ENCODE data around the gene CD4. TPM values are rescaled to one million over a fixed set of nuclear protein-coding genes. Genes with fewer than 3 reads are reported as not detected.
"Not testable (repeated sequence)": the region's sequence is repeated elsewhere in the genome, so short reads cannot be mapped to it uniquely, and the experiment has no call there.

Gene CD4
- total RNA-seq, 2 experiments from 2014 or later, result 155 to 161 TPM

DNA sequence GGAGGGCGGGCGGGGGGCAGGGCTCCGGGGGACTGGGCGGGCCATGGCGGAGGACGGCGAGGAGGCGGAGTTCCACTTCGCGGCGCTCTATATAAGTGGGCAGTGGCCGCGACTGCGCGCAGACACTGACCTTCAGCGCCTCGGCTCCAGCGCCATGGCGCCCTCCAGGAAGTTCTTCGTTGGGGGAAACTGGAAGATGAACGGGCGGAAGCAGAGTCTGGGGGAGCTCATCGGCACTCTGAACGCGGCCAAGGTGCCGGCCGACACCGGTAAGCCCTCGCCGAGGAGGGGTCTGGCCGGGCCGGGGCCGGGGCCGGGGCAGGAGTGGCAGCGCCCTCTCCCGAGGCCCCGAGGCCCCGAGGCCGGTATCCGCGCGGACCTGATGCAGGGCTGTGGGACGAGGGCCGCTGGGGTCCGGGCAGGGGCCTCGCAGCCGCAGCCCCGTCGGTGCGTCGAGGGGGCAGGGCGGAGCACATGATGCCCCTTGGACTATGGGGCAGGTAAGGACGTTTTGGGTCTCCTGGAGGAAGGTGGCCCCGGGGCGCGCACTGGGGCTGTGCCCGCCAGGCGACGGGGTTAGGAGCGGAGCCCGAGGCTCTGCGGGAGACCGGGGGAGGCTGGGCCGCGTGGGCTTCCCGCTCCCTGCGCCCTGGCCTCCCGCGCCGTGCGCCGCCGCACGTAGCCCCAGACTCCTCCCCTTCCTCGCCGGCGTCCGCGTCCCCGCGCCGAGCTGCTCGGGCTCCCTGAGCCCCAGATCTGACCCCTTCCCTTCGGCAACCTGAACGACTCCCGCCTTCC is 78.3 kb downstream of the CD4 start, which contains the start of gene TPI1:
Gene TPI1, plus strand, starts transcription at position 119 of the 798 bp plus-strand sequence. Its CDS starts 36 bp downstream, at position 155.
- Mint-ChIP-seq H3K27ac (peak within 1 kb of the TSS; percentile 94), H3K9me3 (no peaks in the 10 kb centered on the region), H3K27me3 (ENCODE audit: low read depth) (no peaks in the 10 kb centered on the region), H3K4me3 (peak within 1 kb of the TSS; percentile 98), H3K4me1 (ENCODE audit: low read depth) (peaks cover 52% of the 10 kb centered on the region), H3K36me3 (ENCODE audit: low read depth) (peaks cover 51% of the 10 kb centered on the region)
- intact Hi-C loops (cut with micrococcal nuclease), result loop anchor here (1.0 to 2.0 kb wide), 3 partner anchors 57 to 225 kb away; partner anchors contain the start of genes C1R and MLF2
- CTCF ChIA-PET, result interaction anchor here (0.9 to 3.4 kb wide), 4 partner anchors 15 to 76 kb away, joined by 3 to 18 read pairs (median 5); partner anchors contain the start of genes CDCA3 and USP5
- peak; percentile 79 for DNase-seq

DNA sequence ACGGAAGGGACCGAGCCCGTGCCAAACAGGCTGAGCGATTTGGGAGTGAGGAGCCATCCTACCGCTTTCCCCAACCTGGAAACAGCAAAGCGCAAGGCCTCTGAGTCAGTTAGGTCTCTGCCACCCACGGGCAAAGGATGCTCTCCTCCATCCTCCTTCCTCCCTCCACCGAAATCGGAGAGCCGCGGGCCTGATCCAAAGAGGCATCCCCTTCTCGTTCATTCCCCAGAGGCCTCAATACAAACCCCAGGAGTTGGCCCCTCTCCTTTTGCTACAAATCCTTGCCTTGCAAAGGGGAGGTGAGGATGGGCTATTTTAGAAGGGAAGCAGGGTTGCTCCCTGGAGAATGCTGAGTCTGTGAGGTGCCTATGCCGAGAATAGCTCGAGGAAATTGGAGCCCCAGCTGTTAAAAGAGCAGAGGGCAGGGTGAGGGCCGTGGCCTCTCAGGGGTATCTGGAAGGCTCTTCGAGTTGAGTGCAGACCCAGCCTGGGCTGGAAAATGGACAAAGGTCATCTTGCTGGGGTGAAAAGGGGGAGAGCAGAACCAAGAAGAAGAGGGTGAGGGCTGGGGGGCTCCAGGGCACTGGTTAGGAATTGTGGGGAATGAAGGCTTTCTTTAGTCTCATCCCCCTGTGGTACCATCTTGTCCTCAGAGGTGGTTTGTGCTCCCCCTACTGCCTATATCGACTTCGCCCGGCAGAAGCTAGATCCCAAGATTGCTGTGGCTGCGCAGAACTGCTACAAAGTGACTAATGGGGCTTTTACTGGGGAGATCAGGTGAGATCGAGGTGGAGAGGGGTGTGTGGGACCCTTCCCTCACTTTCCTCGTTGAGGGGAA is 79.1 kb downstream of the CD4 start:
- Mint-ChIP-seq H3K4me1 (ENCODE audit: low read depth) (peaks cover 52% of the 10 kb centered on the region), H3K4me3 (peak overlapping the region; percentile 98), H3K9me3 (no peaks in the 10 kb centered on the region), H3K36me3 (ENCODE audit: low read depth) (peaks cover 49% of the 10 kb centered on the region), H3K27ac (peak overlapping the region; percentile 92), H3K27me3 (ENCODE audit: low read depth) (no peaks in the 10 kb centered on the region)
- CTCF ChIA-PET, result interaction anchor here (0.9 to 1.8 kb wide), 11 partner anchors 13 to 114 kb away, joined by 3 to 19 read pairs (median 4); partner anchors contain the start of genes CDCA3 and USP5
- DNase-seq, result no peak
- intact Hi-C loops (cut with micrococcal nuclease), result loop anchor here (1.0 to 2.0 kb wide), 4 partner anchors 23 to 241 kb away; partner anchors contain the start of genes C1R and C1RL

DNA sequence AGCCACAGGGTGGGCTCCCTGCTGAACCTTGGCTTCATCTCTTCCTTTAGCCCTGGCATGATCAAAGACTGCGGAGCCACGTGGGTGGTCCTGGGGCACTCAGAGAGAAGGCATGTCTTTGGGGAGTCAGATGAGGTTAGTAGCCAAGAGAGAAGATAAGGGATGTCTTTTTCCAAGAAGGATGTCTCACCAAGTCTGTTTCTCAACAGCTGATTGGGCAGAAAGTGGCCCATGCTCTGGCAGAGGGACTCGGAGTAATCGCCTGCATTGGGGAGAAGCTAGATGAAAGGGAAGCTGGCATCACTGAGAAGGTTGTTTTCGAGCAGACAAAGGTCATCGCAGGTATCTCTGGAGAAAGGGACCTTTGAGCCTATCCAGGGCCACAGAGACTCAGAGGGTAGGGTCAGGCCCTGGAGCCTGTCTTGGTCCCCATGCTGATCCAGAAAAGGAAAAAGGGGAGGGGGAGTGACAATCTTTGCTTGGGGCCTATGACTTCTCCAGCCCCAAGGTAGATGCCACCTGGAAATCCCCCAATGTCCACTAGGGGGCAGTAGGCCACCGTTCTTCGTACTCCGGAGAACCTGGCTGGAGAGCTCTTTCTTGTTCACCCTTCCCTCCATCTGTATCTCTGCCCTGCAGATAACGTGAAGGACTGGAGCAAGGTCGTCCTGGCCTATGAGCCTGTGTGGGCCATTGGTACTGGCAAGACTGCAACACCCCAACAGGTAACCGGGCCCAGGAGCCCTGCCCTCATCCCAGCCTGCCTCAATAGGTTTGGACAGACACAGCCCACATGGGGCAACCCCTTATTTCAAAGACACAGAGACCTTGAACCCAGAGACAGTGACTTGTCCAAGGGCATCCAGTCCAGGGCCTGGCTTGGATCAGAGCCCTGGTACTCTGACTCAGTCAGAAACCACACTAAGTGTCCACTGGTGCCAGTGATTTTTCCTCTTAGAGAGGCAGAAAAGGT is 80.0 kb downstream of the CD4 start:
- Mint-ChIP-seq H3K27ac (peak overlapping the region; percentile 92), H3K4me3 (peak overlapping the region; percentile 98), H3K36me3 (ENCODE audit: low read depth) (peaks cover 43% of the 10 kb centered on the region), H3K27me3 (ENCODE audit: low read depth) (no peaks in the 10 kb centered on the region), H3K4me1 (ENCODE audit: low read depth) (peaks cover 56% of the 10 kb centered on the region), H3K9me3 (no peaks in the 10 kb centered on the region)
- peak; percentile 93 for DNase-seq
- intact Hi-C loops (cut with micrococcal nuclease), result loop anchor here (1.0 to 5.0 kb wide), 6 partner anchors 22 to 1158 kb away; partner anchors contain the start of genes C1R, C1RL and PTPN6
- CTCF ChIA-PET, result interaction anchor here (0.5 to 1.8 kb wide), 17 partner anchors 10 to 269 kb away, joined by 3 to 19 read pairs (median 3); partner anchors contain the start of genes CDCA3 and USP5

GRCh38 chr12:6870304-6870703 is 81.0 kb downstream of the CD4 start:
- not testable (repeated sequence) for H3K4me3 Mint-ChIP-seq; DNase-seq; H3K27me3 Mint-ChIP-seq (ENCODE audit: low read depth); H3K9me3 Mint-ChIP-seq
- CTCF ChIA-PET, result interaction anchor here (1.3 to 1.5 kb wide), 3 partner anchors 11 to 62 kb away, joined by 3 to 7 read pairs (median 4); no protein-coding TSS in a partner anchor
- Mint-ChIP-seq H3K4me1 (ENCODE audit: low read depth) (peaks cover 56% of the 10 kb centered on the region), H3K27ac (peak overlapping the region; percentile 92), H3K36me3 (ENCODE audit: low read depth) (peaks cover 41% of the 10 kb centered on the region)
- intact Hi-C loops (cut with micrococcal nuclease), result loop anchor here (5.0 kb wide), 2 partner anchors 82 to 1157 kb away; partner anchors contain the start of gene PTPN6

Other genes starting within 250 kb of the CD4 start
- gene IFFO1, start 233.5 kb upstream of the CD4 start, total RNA-seq, result 1 to 10 TPM; 8.0 to 9.0 TPM
- gene NOP2, start 221.2 kb upstream of the CD4 start, total RNA-seq, result 10 to 100 TPM; 61.3 to 62.9 TPM
- gene CHD4, start 182.1 kb upstream of the CD4 start, total RNA-seq, result 100 to 1,000 TPM; 232 to 245 TPM
- 1 to 10 TPM; 1.7 to 2.2 TPM for gene LPAR5, start 153.6 kb upstream of the CD4 start, total RNA-seq
- gene ACRBP, start 142.1 kb upstream of the CD4 start, total RNA-seq, result 1 to 10 TPM; 2.3 to 2.4 TPM
- 10 to 100 TPM; 17.3 to 17.8 TPM for gene ING4, start 126.4 kb upstream of the CD4 start, total RNA-seq
- 10 to 100 TPM; 52.6 to 56.6 TPM for gene ZNF384, start 100.2 kb upstream of the CD4 start, total RNA-seq
- under 1 TPM; 0.21 to 0.27 TPM for gene PIANP, start 88.7 kb upstream of the CD4 start, total RNA-seq
- 10 to 100 TPM; 43.0 to 47.8 TPM for gene COPS7A, start 65.5 kb upstream of the CD4 start, total RNA-seq
- gene MLF2, start 36.4 kb upstream of the CD4 start, total RNA-seq, result 100 to 1,000 TPM; 140 to 143 TPM
- gene PTMS, start 23.2 kb upstream of the CD4 start, total RNA-seq, result 10 to 100 TPM; 35.1 to 44.2 TPM
- 10 to 100 TPM; 22.8 to 25.1 TPM for gene LAG3, start 17.0 kb upstream of the CD4 start, total RNA-seq
- gene GPR162, start 32.3 kb downstream of the CD4 start, total RNA-seq, result under 1 TPM in 1 of 2 experiments, not detected in 1; 0.24 TPM
- 1 to 10 TPM; 1.9 to 2.0 TPM for gene P3H3, start 38.9 kb downstream of the CD4 start, total RNA-seq
- under 1 TPM; 0.48 to 0.54 TPM for gene GNB3, start 51.4 kb downstream of the CD4 start, total RNA-seq
- gene CDCA3, start 61.8 kb downstream of the CD4 start, total RNA-seq, result 100 to 1,000 TPM; 106 to 108 TPM
- 100 to 1,000 TPM; 115 to 123 TPM for gene USP5, start 62.6 kb downstream of the CD4 start, total RNA-seq
- 1,000 to 10,000 TPM; 1,222 to 1,282 TPM for gene TPI1, start 78.0 kb downstream of the CD4 start, total RNA-seq
- 1 to 10 TPM; 2.6 to 2.8 TPM for gene SPSB2, start 83.8 kb downstream of the CD4 start, total RNA-seq
- 1 to 10 TPM; 6.3 to 6.4 TPM for gene LRRC23, start 115.3 kb downstream of the CD4 start, total RNA-seq
- gene ENO2, start 125.1 kb downstream of the CD4 start, total RNA-seq, result 100 to 1,000 TPM; 128 to 131 TPM
- gene ATN1, start 138.4 kb downstream of the CD4 start, total RNA-seq, result 10 to 100 TPM; 20.1 to 22.2 TPM
- not detected for gene RNU7-1, start 154.3 kb downstream of the CD4 start, total RNA-seq
- gene C12orf57, start 154.5 kb downstream of the CD4 start, total RNA-seq, result 100 to 1,000 TPM; 242 to 245 TPM
- 100 to 1,000 TPM; 334 to 348 TPM for gene PTPN6, start 161.8 kb downstream of the CD4 start, total RNA-seq
- gene PHB2, start 181.1 kb downstream of the CD4 start, total RNA-seq, result 100 to 1,000 TPM; 389 to 392 TPM
- 10 to 100 TPM; 89.1 to 91.9 TPM for gene EMG1, start 181.4 kb downstream of the CD4 start, total RNA-seq
- 10 to 100 TPM; 22.7 to 27.2 TPM for gene LPCAT3, start 228.9 kb downstream of the CD4 start, total RNA-seq

Measured in activated naive CD4-positive, alpha-beta T cell treated with anti-CD3 and anti-CD28 coated beads for 36 hours (primary cell).